Suprapubic skin (tissue), 4 donors: Measurements from ENCODE around the gene SNX13.

Experiments used
- EP300 ChIP-seq: sonication (generic); formaldehyde crosslinking; IDR thresholded peaks from one replicate; pipeline ENCODE4 v1.6.1; 2017; ENCODE audit warnings: antibody characterized with exemption
- POLR2A ChIP-seq, 2 donors: fragments of 450-650 bp; IDR thresholded peaks; one replicate each; pipeline ENCODE4 v1.6.1; 2017; ENCODE audit warnings: antibody characterized with exemption in 2 of 2, mild to moderate bottlenecking in 2 of 2, moderate library complexity in 2 of 2
- POLR2AphosphoS5 ChIP-seq, 3 donors: sonication (generic); formaldehyde crosslinking; IDR thresholded peaks; one replicate each; pipeline ENCODE4 v1.6.1; 2017; ENCODE audit warnings: antibody characterized with exemption in 3 of 3
- TF ChIP-seq, protein P1 (sequence below), 2 donors: fragments of 200-600 bp in 1 of 2; fragments of 450-650 bp in 1 of 2; sonication (generic) in 1 of 2; IDR thresholded peaks; one replicate each; pipeline ENCODE4 v1.5.1; 2016 to 2019; ENCODE audit warnings: antibody characterized with exemption in 2 of 2, mild to moderate bottlenecking in 1 of 2, moderate library complexity in 1 of 2

GRCh38 chr7:17806631-17807030 lies 133.7 kb downstream of the SNX13 start:
- TF ChIP-seq, protein P1, sequence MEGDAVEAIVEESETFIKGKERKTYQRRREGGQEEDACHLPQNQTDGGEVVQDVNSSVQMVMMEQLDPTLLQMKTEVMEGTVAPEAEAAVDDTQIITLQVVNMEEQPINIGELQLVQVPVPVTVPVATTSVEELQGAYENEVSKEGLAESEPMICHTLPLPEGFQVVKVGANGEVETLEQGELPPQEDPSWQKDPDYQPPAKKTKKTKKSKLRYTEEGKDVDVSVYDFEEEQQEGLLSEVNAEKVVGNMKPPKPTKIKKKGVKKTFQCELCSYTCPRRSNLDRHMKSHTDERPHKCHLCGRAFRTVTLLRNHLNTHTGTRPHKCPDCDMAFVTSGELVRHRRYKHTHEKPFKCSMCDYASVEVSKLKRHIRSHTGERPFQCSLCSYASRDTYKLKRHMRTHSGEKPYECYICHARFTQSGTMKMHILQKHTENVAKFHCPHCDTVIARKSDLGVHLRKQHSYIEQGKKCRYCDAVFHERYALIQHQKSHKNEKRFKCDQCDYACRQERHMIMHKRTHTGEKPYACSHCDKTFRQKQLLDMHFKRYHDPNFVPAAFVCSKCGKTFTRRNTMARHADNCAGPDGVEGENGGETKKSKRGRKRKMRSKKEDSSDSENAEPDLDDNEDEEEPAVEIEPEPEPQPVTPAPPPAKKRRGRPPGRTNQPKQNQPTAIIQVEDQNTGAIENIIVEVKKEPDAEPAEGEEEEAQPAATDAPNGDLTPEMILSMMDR (IDR thresholded peaks at IDR 0.05): no peak
- no peak for TF ChIP-seq POLR2AphosphoS5 (IDR thresholded peaks at IDR 0.05)
- TF ChIP-seq POLR2A (IDR thresholded peaks at IDR 0.05): no peak
- no peak for TF ChIP-seq EP300
